Endothelial cell of umbilical vein (primary cell): ENCODE data around the gene NLE1. TPM values are rescaled to one million over a fixed set of nuclear protein-coding genes. Genes with fewer than 3 reads are reported as not detected.

Experiments used
- BruUV-seq: library from RNA; stranded (reverse); fragments of 400-500 nt; replicated peaks from 2 replicates; lab custom pipeline; 2021; lab: Mats Ljungman, UMichigan
- CTCF ChIA-PET: fragments of 300-600, 350-600 bp; sonication (Branson Sonifier 250); formaldehyde crosslinking; loops from one replicate; lab custom pipeline; 2021; ENCODE audit warnings: antibody characterized with exemption, inconsistent platforms; lab: Charles Lee
- POLR2A ChIA-PET: fragments of 300-600, 350-600 bp; sonication (Branson Sonifier 250); formaldehyde crosslinking; loops from one replicate; lab custom pipeline; 2021; ENCODE audit warnings: antibody characterized with exemption, inconsistent platforms; lab: Charles Lee
- DNase-seq: peaks from one replicate; pipeline ENCODE4 v3.0.0-alpha.2; 2011; ENCODE audit warnings: low read depth, low spot score
- FAIRE-seq: peaks from 2 replicates; lab custom pipeline; 2011; peaks lifted over from hg19 to GRCh38; lab: Jason Lieb, UNC
- H2AFZ ChIP-seq: 2 replicates; pipeline ENCODE4 v1.6.0; 2012; ENCODE audit warnings: low read depth, low read length, control low read depth, inconsistent platforms
- H3K27ac ChIP-seq: 2 replicates; pipeline ENCODE4 v1.5.1; 2011; ENCODE audit warnings: low read depth, mild to moderate bottlenecking, control low read depth, low read length, moderate library complexity; ENCODE audit not compliant: insufficient read depth
- H3K27me3 ChIP-seq, 2 experiments: 2 replicates each; pipeline versions ENCODE4 v1.6.0 to v1.6.1; 2011; ENCODE audit warnings: low read length in 2 of 2, mixed read lengths in 1 of 2; ENCODE audit not compliant: control insufficient read depth in 2 of 2, insufficient read depth in 2 of 2
- H3K36me3 ChIP-seq, 2 experiments: 2 replicates in 1 of 2; 3 replicates in 1 of 2; pipeline ENCODE4 v1.5.1; 2011; ENCODE audit warnings: low read length in 2 of 2, mild to moderate bottlenecking in 1 of 2, moderate library complexity in 1 of 2; ENCODE audit not compliant: control insufficient read depth in 2 of 2, insufficient read depth in 2 of 2; ENCODE audit errors: extremely low read depth in 1 of 2
- H3K4me1 ChIP-seq: 3 replicates; pipeline ENCODE4 v1.5.1; 2011; ENCODE audit warnings: mild to moderate bottlenecking, low read length; ENCODE audit not compliant: control insufficient read depth, insufficient read depth; ENCODE audit errors: extremely low read depth
- H3K4me2 ChIP-seq: 2 replicates; pipeline ENCODE4 v1.6.1; 2011; ENCODE audit warnings: low read length, control low read depth, mixed read lengths; ENCODE audit not compliant: insufficient read depth
- H3K4me3 ChIP-seq, 3 experiments: fragments of 200-600 bp in 1 of 3; sonication (generic), shearing (Covaris generic) in 1 of 3; replicated peaks in 1 of 3; 2 replicates each; pipeline ENCODE4 v1.5.1; 2011 to 2016; ENCODE audit warnings: control low read depth in 3 of 3, low read length in 3 of 3, mild to moderate bottlenecking in 2 of 3, inconsistent platforms in 1 of 3, low read depth in 1 of 3, moderate library complexity in 1 of 3; ENCODE audit not compliant: insufficient read depth in 1 of 3
- H3K79me2 ChIP-seq: 2 replicates; pipeline ENCODE4 v1.6.0; 2012; ENCODE audit warnings: low read length, inconsistent platforms; ENCODE audit not compliant: control insufficient read depth, insufficient read depth
- H3K9ac ChIP-seq: replicated peaks from 2 replicates; pipeline ENCODE3; 2011; ENCODE audit warnings: low read length, control low read depth; ENCODE audit not compliant: insufficient read depth; ENCODE audit errors: extremely low read depth
- H3K9me1 ChIP-seq: replicated peaks from 3 replicates; pipeline ENCODE4 v1.6.0; 2011; ENCODE audit warnings: mild to moderate bottlenecking, low read length; ENCODE audit not compliant: control insufficient read depth, insufficient read depth; ENCODE audit errors: extremely low read depth
- H3K9me3 ChIP-seq: replicated peaks from 2 replicates; pipeline ENCODE4 v1.5.1; 2012; ENCODE audit warnings: low read length, inconsistent platforms; ENCODE audit not compliant: control insufficient read depth, insufficient read depth
- H4K20me1 ChIP-seq: replicated peaks from 2 replicates; pipeline ENCODE3; 2011; ENCODE audit warnings: mild to moderate bottlenecking, low read length; ENCODE audit not compliant: control insufficient read depth, insufficient read depth; ENCODE audit errors: extremely low read depth
- CTCF ChIP-seq, 2 donors: IDR thresholded peaks; 1 replicate in 1 of 2; 2 replicates in 1 of 2; pipeline ENCODE4 v1.5.1; 2011; ENCODE audit warnings: low read length in 2 of 2, mild to moderate bottlenecking in 2 of 2, moderate library complexity in 2 of 2, control low read depth in 1 of 2, inconsistent platforms in 1 of 2, low read depth in 1 of 2; ENCODE audit not compliant: insufficient read depth in 1 of 2; ENCODE audit errors: extremely low read depth in 1 of 2
- EZH2 ChIP-seq: IDR thresholded peaks from 2 replicates; pipeline ENCODE4 v1.6.1; 2012; ENCODE audit warnings: borderline replicate concordance, low read depth, mild to moderate bottlenecking, moderate library complexity, low read length, inconsistent platforms; ENCODE audit not compliant: severe bottlenecking
- GATA2 ChIP-seq: IDR thresholded peaks from 2 replicates; pipeline ENCODE4 v1.7.0; 2011; ENCODE audit warnings: low read depth, mild to moderate bottlenecking, moderate library complexity, mixed read lengths, low read length; ENCODE audit not compliant: insufficient read length, insufficient read depth
- JUN ChIP-seq: IDR thresholded peaks from 2 replicates; pipeline ENCODE4 v1.6.1; 2011; ENCODE audit warnings: borderline replicate concordance, low read depth; ENCODE audit not compliant: insufficient read length, insufficient read depth
- MYC ChIP-seq: IDR thresholded peaks from one replicate; pipeline ENCODE4 v1.6.1; 2011; ENCODE audit warnings: mild to moderate bottlenecking, low read depth, low read length
- POLR2A ChIP-seq: IDR thresholded peaks from 2 replicates; pipeline ENCODE4 v1.6.1; 2012; ENCODE audit warnings: low read depth, mild to moderate bottlenecking, control low read depth, low read length
- POLR2AphosphoS5 ChIP-seq: IDR thresholded peaks from 2 replicates; pipeline ENCODE4 v1.6.1; 2012; ENCODE audit warnings: low read depth, mild to moderate bottlenecking, control low read depth, low read length, moderate library complexity; ENCODE audit not compliant: insufficient read depth
- dilution Hi-C: fragments of 300-500 bp; cut with MboI; formaldehyde crosslinking; loops from one replicate; pipeline ENCODE4 v1.15.0; 2019; ENCODE audit warnings: low sequenced_read_pairs; ENCODE audit not compliant: extremely low pct_ligation_motif_present
- intact Hi-C: fragments of 100-400 bp; cut with micrococcal nuclease; formaldehyde crosslinking; loops from one replicate; pipeline ENCODE4 v1.10.0; 2022
- polyA plus RNA-seq, 4 experiments: library from polyadenylated mRNA; depleted of rRNA in 3 of 4; stranded (reverse) in 3 of 4; unstranded in 1 of 4; fragments of >200 nt; gene quantifications; 2 replicates each; pipeline versions ENCODE4 v1.2.1 to v1.2.3, GENCODE V29; 2011 to 2012; ENCODE audit warnings: missing spikeins in 1 of 4
- total RNA-seq: library from RNA; stranded (reverse); gene quantifications from 2 replicates; pipeline ENCODE4 v1.2.3, GENCODE V29; 2021
- TF ChIP-seq, protein P1 (sequence below): IDR thresholded peaks from 2 replicates; pipeline ENCODE4 v1.6.1; 2011; ENCODE audit not compliant: insufficient read depth, insufficient read length

Gene NLE1
- total and polyA plus RNA-seq, 2 donors (not counting 3 experiments of a cell fraction or from before 2014, with no cell fraction given): 19.1 to 22.8 TPM

- DNase-seq (no peak), FAIRE-seq (no peak)
- ChIA-PET POLR2A (no interaction called here), CTCF (no interaction called here)
- dilution Hi-C loops (no loop called here), intact Hi-C loops (no loop called here)
- no peak overlapping the region for H3K9ac ChIP-seq
- no peak overlapping the region for H3K4me2 ChIP-seq
- no peaks in the 10 kb centered on the region for H3K4me1 ChIP-seq
- H3K27ac ChIP-seq: no peak overlapping the region
- TF ChIP-seq POLR2AphosphoS5: no peak
- no peak for TF ChIP-seq CTCF (IDR thresholded peaks at IDR 0.05; ENCODE audit: extremely low read depth in 1 of 2, insufficient read depth in 1 of 2, low read depth in 1 of 2, low read length in 2 of 2)
- TF ChIP-seq JUN: no peak
- no peak for TF ChIP-seq MYC
- TF ChIP-seq GATA2: no peak
- H4K20me1 ChIP-seq: no peaks in the 10 kb centered on the region
- no peaks in the 10 kb centered on the region for H3K9me3 ChIP-seq
- H2AFZ ChIP-seq: no peak overlapping the region
- H3K27me3 ChIP-seq: no peaks in the 10 kb centered on the region
- peaks cover 13 to 41% of the 10 kb centered on the region in 2 experiments for H3K36me3 ChIP-seq
- H3K9me1 ChIP-seq: no peaks in the 10 kb centered on the region
- no TSS peak for BruUV-seq
- no peaks in the 10 kb centered on the region for H3K79me2 ChIP-seq
- no peak overlapping the region for H3K4me3 ChIP-seq
These were observed 10.0 kb downstream of the NLE1 start for GRCh38 chr17:35132099-35132498.

GRCh38 chr17:35130392-35130791 lies 11.7 kb downstream of the NLE1 start:
- no peaks in the 10 kb centered on the region for H3K9me3 ChIP-seq
- no peaks in the 10 kb centered on the region for H3K27me3 ChIP-seq
- TF ChIP-seq POLR2A (peak; percentile 42), EZH2 (no peak)
- TF ChIP-seq, protein P1, sequence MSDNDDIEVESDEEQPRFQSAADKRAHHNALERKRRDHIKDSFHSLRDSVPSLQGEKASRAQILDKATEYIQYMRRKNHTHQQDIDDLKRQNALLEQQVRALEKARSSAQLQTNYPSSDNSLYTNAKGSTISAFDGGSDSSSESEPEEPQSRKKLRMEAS: no peak
- ChIA-PET POLR2A (no interaction called here), CTCF (interaction anchor here (0.9 to 1.3 kb wide), 3 partner anchors 10 to 182 kb away, joined by 3 to 4 read pairs (median 3); partner anchors contain the start of gene RAD51D)
- DNase-seq: no peak
- dilution Hi-C loops: no loop called here
- no peak overlapping the region for H2AFZ ChIP-seq
- no peak for FAIRE-seq
- H3K9ac ChIP-seq: no peak overlapping the region
- no TSS peak for BruUV-seq
- peaks cover 4 to 29% of the 10 kb centered on the region in 2 experiments for H3K36me3 ChIP-seq
- H3K4me3 ChIP-seq: no peak overlapping the region
- no peak overlapping the region for H3K27ac ChIP-seq
- H3K79me2 ChIP-seq: no peaks in the 10 kb centered on the region
- no peaks in the 10 kb centered on the region for H3K4me1 ChIP-seq
- no peaks in the 10 kb centered on the region for H3K9me1 ChIP-seq
- no peak overlapping the region for H3K4me2 ChIP-seq
- intact Hi-C loops: no loop called here
- no peaks in the 10 kb centered on the region for H4K20me1 ChIP-seq
